GM12875 (cell line): ENCODE data around the gene MDC1.
A peak's percentile ranks its signal among the peaks of the same experiment; 100 is the strongest.
"Not testable (repeated sequence)": the region's sequence is repeated elsewhere in the genome, so short reads cannot be mapped to it uniquely, and the experiment has no call there.

Experiments
- H3K4me3 ChIP-seq: one replicate; pipeline ENCODE4 v1.5.1; 2011; ENCODE audit warnings: low read depth, low read length, control low read depth
- CTCF ChIP-seq: IDR thresholded peaks from 2 replicates; pipeline ENCODE4 v1.5.1; 2011; ENCODE audit warnings: low read depth, mild to moderate bottlenecking, control low read depth, inconsistent platforms, low read length, moderate library complexity, borderline replicate concordance; ENCODE audit not compliant: insufficient read depth

MDC1 gene, protein sequence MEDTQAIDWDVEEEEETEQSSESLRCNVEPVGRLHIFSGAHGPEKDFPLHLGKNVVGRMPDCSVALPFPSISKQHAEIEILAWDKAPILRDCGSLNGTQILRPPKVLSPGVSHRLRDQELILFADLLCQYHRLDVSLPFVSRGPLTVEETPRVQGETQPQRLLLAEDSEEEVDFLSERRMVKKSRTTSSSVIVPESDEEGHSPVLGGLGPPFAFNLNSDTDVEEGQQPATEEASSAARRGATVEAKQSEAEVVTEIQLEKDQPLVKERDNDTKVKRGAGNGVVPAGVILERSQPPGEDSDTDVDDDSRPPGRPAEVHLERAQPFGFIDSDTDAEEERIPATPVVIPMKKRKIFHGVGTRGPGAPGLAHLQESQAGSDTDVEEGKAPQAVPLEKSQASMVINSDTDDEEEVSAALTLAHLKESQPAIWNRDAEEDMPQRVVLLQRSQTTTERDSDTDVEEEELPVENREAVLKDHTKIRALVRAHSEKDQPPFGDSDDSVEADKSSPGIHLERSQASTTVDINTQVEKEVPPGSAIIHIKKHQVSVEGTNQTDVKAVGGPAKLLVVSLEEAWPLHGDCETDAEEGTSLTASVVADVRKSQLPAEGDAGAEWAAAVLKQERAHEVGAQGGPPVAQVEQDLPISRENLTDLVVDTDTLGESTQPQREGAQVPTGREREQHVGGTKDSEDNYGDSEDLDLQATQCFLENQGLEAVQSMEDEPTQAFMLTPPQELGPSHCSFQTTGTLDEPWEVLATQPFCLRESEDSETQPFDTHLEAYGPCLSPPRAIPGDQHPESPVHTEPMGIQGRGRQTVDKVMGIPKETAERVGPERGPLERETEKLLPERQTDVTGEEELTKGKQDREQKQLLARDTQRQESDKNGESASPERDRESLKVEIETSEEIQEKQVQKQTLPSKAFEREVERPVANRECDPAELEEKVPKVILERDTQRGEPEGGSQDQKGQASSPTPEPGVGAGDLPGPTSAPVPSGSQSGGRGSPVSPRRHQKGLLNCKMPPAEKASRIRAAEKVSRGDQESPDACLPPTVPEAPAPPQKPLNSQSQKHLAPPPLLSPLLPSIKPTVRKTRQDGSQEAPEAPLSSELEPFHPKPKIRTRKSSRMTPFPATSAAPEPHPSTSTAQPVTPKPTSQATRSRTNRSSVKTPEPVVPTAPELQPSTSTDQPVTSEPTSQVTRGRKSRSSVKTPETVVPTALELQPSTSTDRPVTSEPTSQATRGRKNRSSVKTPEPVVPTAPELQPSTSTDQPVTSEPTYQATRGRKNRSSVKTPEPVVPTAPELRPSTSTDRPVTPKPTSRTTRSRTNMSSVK (N-terminal part only)

GRCh38 chr6:30717129-30717844 is at the start of gene MDC1:
MDC1 (minus strand) TSS chr6:30717281; CDS start chr6:30715175, 2,106 bp downstream.
- peak within 1 kb of the TSS; percentile 56 for H3K4me3 ChIP-seq
- TF ChIP-seq CTCF: peak; percentile 25; the same call in 1 of the 2 replicates

DNA sequence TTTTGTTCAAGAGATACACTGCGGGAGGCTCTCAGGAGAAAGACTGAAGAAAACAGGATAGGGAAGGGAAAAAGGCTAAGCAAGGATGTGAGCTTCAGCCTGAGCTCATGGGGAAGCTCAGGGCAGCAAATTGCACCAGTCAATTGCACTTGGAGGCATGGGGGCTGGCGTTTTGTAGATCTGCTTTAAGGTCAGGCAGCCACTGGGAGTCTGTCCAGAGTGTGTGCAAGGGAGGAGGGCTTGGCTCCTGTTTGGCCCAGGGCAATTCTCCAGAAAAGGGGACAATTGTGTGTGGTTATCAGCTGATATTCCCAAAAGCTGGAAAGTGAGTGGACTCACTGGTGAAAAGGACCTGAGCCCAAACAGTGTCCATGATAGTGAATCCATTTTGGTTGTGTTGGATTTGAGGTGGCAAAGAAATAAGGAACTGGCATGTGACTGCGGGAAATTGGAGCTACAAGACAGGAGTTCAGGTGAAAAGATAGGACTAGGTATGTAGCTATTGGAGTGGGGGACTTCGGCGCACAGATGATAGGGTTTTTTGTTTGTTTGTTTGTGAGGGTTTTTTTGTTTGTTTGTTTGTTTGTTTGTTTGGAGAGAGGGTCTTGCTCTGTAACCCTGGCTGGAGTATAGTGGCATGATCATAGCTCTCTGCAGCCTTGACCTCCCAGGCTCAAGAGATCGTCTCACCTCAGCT is 49.5 kb upstream of the MDC1 start:
- no peak for TF ChIP-seq CTCF
- H3K4me3 ChIP-seq: no peak overlapping the region

DNA sequence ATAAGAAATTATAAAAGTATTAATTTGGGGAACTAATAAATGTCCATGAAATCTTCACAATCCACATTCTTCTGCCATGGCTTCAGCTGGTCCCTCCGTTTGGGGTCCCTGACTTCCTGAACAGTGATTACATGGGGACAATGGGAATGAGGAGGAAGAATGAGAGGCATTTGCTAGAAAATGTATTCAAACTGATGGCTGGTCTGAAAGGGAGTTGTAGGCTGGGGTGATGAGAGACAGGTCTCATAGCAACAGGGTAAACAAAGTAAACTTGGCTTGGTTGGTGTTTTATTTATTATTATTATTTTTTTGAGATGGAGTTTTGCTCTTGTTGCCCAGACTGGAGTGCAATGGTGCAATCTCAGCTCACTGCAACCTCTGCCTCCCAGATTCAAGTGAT is 48.4 kb upstream of the MDC1 start:
- not testable (repeated sequence) for H3K4me3 ChIP-seq

DNA sequence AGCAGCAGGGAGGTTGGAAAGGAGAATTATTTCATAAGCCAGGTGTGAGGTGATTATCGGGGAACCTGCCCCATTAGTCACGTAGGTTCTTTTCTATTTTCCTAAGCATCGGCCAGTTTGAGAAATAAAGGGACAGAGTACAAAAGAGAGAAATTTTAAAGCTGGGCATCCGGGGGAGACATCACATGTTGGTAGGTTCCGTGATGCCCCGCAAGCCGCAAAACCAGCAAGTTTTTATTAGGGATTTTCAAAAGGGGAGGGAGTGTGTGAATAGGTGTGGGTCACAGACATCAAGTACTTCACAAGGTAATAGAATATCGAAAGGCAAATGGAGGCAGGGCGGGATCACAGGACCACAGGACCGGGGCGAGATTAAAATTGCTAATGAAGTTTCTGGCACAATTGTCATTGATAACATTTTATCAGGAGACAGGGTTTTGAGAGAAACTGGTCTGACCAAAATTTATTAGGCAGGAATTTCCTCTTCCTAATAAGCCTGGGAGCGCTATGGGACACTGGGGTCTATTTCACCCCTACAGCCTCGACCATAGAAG is 47.5 kb upstream of the MDC1 start:
- H3K4me3 ChIP-seq: not testable (repeated sequence)

- no peak for TF ChIP-seq CTCF
- H3K4me3 ChIP-seq: no peak overlapping the region
Measured at GRCh38 chr6:30763618-30764489, 46.8 kb upstream of the MDC1 start.

GRCh38 chr6:30763155-30763617 is 46.1 kb upstream of the MDC1 start:
- no peak overlapping the region for H3K4me3 ChIP-seq
- no peak for TF ChIP-seq CTCF
